ENCODE data around the gene MTHFD2L. TPM values are rescaled to one million over a fixed set of nuclear protein-coding genes. Genes with fewer than 3 reads are reported as not detected.

The MTHFD2L gene
- total RNA-seq: 14.5 and 19.8 TPM in 2 replicates

GRCh38 chr4:74157561-74158465, at the start of gene MTHFD2L:
TSS of gene MTHFD2L (plus strand) at chr4:74158118. CDS start at chr4:74158139, 21 bp downstream.

DNA sequence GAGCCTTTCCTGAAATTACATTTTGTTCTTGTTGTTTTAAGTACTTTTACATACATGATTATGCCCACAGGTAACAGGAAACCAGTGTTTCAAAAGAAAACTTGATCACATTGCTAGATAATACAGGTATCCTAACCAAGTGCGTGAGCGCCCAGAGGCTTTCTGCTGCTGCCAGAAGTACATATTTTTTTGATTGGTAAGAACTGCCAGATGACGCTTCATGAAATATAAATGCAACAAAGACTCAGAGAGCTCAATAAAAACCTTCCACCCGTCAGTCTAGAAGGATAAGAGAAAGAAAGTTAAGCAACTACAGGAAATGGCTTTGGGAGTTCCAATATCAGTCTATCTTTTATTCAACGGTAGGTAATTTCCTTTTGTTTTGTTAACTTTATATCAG, 150.3 kb downstream of the MTHFD2L start, which contains the start of gene EPGN:
Gene EPGN, plus strand, starts transcription at position 256 of the 400 bp plus-strand sequence. Its CDS starts 64 bp downstream, at position 320.

Other genes starting within 250 kb of the MTHFD2L start
- gene PF4, start 176.1 kb upstream of the MTHFD2L start, total RNA-seq: not detected in 2 replicates
- not detected in 2 replicates for gene PPBP, start 169.9 kb upstream of the MTHFD2L start, total RNA-seq
- gene CXCL5, start 159.4 kb upstream of the MTHFD2L start, total RNA-seq: 0.09 and 0.11 TPM in 2 replicates
- gene CXCL3, start 119.4 kb upstream of the MTHFD2L start, total RNA-seq: 0.33 and 0.43 TPM in 2 replicates
- gene CXCL2, start 58.9 kb upstream of the MTHFD2L start, total RNA-seq: 1.1 and 2.3 TPM in 2 replicates
- 0.17 TPM in 1 of 2 replicates, not detected in the other for gene EPGN, start 150.4 kb downstream of the MTHFD2L start, total RNA-seq
- under 0.01 TPM in 1 of 2 replicates, not detected in the other for gene EREG, start 207.0 kb downstream of the MTHFD2L start, total RNA-seq